Large intestine (tissue), 3 donors: ENCODE results near the gene KIF18A. TPM values are rescaled to one million over a fixed set of nuclear protein-coding genes. Genes with fewer than 3 reads are reported as not detected.
"Not testable (repeated sequence)": the region's sequence is repeated elsewhere in the genome, so short reads cannot be mapped to it uniquely, and the experiment has no call there.

Experiments
- DNase-seq, 2 donors: peaks; one replicate each; pipeline versions ENCODE4 v3.0.0 to v3.0.0-alpha.2; 2013
- H3K27ac ChIP-seq: one replicate; pipeline ENCODE4 v1.5.1; 2013; ENCODE audit warnings: low read length
- H3K27me3 ChIP-seq: 2 replicates; pipeline ENCODE4 v1.6.1; 2013; ENCODE audit warnings: low read length; ENCODE audit not compliant: control insufficient read depth, insufficient read depth
- H3K36me3 ChIP-seq: 2 replicates; pipeline ENCODE4 v1.6.1; 2013; ENCODE audit warnings: low read length; ENCODE audit not compliant: control insufficient read depth, insufficient read depth
- H3K4me1 ChIP-seq: one replicate; pipeline ENCODE4 v1.6.1; 2013; ENCODE audit warnings: low read length; ENCODE audit not compliant: control insufficient read depth, insufficient read depth
- H3K4me3 ChIP-seq: one replicate; pipeline ENCODE4 v1.5.1; 2013; ENCODE audit warnings: low read length
- H3K9me3 ChIP-seq: one replicate; pipeline ENCODE4 v1.6.1; 2013; ENCODE audit warnings: mild to moderate bottlenecking, low read depth, low read length, moderate library complexity; ENCODE audit not compliant: control insufficient read depth
- WGBS: methylation state at CpG from one replicate; pipeline ENCODE4 v1.1.5; 2013; ENCODE audit warnings: low lambda C conversion rate; ENCODE audit not compliant: insufficient coverage; 5-methylcytosine and 5-hydroxymethylcytosine counted together
- polyA plus RNA-seq: library from polyadenylated mRNA; unstranded; fragments of 120-200 nt; gene quantifications from one replicate; pipeline ENCODE4 v1.2.1, GENCODE V29; 2013

KIF18A gene
- polyA plus RNA-seq, 1 donor: 5.2 TPM

GRCh38 chr11:28090052-28090749 is 17.8 kb downstream of the KIF18A start:
- H3K4me3 ChIP-seq: no peak overlapping the region
- H3K27ac ChIP-seq: no peak overlapping the region
- no peaks in the 10 kb centered on the region for H3K27me3 ChIP-seq
- no CpG with 5 or more reads among the region's 2 CpGs for WGBS
- no peaks in the 10 kb centered on the region for H3K9me3 ChIP-seq
- H3K36me3 ChIP-seq: no peaks in the 10 kb centered on the region
- no peaks in the 10 kb centered on the region for H3K4me1 ChIP-seq
- DNase-seq: no peak

GRCh38 chr11:28089378-28089777 is 18.6 kb downstream of the KIF18A start:
- Histone ChIP-seq H3K27me3 (no peaks in the 10 kb centered on the region), H3K4me1 (no peaks in the 10 kb centered on the region), H3K4me3 (no peak overlapping the region), H3K9me3 (no peaks in the 10 kb centered on the region), H3K27ac (no peak overlapping the region), H3K36me3 (no peaks in the 10 kb centered on the region)
- DNase-seq: no peak
- no CpG with 5 or more reads among the region's 5 CpGs for WGBS

- DNase-seq, H3K27ac ChIP-seq, H3K27me3 ChIP-seq, H3K9me3 ChIP-seq, H3K4me3 ChIP-seq, H3K4me1 ChIP-seq, H3K36me3 ChIP-seq: not testable (repeated sequence)
- WGBS: no CpG with 5 or more reads among the region's 3 CpGs
Observed at GRCh38 chr11:28087693-28088092, 20.3 kb downstream of the KIF18A start.

- H3K36me3 ChIP-seq, H3K4me3 ChIP-seq, DNase-seq, H3K4me1 ChIP-seq, H3K27ac ChIP-seq, H3K9me3 ChIP-seq, H3K27me3 ChIP-seq: not testable (repeated sequence)
- no CpG with 5 or more reads among the region's 1 CpG for WGBS
Observed at GRCh38 chr11:28087192-28087591, 20.8 kb downstream of the KIF18A start.

DNA sequence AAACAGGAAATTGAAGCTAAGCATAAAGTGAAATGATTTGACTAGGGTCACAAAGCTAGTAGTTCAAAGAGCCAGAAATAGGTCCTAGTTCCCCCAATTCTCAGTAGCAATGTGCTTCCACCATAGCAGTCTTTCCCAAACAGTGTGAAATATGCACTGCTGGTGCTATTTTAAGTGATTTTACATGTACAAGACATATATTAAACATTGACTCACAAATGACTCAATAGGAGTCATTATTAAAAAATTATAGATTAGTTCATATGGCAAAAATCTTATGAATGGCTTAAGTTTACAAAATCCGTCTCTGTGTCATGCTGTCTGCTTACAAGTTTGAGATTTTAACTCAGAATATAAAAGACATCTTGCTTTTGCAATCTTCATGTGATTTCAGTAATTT is 21.4 kb downstream of the KIF18A start:
- DNase-seq: no peak
- 88% methylated on average over 1 of the region's 1 CpG for WGBS
- H3K9me3 ChIP-seq: no peaks in the 10 kb centered on the region
- no peaks in the 10 kb centered on the region for H3K4me1 ChIP-seq
- H3K27me3 ChIP-seq: no peaks in the 10 kb centered on the region
- no peak overlapping the region for H3K4me3 ChIP-seq
- no peaks in the 10 kb centered on the region for H3K36me3 ChIP-seq
- H3K27ac ChIP-seq: no peak overlapping the region

DNA sequence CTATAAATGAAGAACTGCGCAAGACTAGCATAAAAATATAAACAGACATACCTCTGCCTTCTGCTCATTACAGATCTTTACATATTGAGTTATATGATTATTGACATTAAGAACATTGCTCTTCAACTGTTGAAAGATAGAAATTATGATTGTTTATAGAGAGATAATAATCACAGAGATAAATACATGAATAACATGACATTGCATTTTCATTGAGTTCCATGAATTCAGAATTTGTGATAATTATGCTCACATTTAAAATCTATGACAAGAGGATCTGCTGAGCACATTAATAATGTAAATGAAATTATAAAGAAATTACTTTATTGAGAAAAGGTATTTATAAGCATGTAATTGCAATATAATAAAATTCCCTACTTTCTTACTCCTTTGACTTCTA is 24.8 kb downstream of the KIF18A start:
- no peak overlapping the region for H3K27ac ChIP-seq
- no peak for DNase-seq
- H3K9me3 ChIP-seq: no peaks in the 10 kb centered on the region
- H3K4me1 ChIP-seq: no peaks in the 10 kb centered on the region
- H3K36me3 ChIP-seq: no peaks in the 10 kb centered on the region
- 100% methylated on average over 1 of the region's 1 CpG for whole genome bisulfite sequencing
- no peaks in the 10 kb centered on the region for H3K27me3 ChIP-seq
- no peak overlapping the region for H3K4me3 ChIP-seq

DNA sequence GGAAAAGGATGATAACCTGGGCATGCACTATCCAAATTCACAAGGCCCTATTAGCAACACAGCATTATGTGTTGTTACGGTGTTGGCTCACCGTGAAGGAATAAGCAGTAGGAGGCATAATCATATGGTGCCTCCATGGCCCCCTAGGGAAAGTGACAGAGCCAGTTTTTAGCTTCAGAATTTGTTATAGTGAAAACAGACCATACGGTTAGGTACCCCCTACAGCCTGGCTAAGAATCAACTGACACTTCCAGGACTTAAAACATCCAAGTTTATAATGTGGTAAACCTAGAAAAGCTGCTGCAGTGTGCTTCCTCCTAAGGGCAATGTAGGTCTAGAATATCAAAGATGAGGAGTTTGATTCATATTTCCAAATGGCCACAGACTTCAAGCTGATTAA is 30.4 kb downstream of the KIF18A start:
- no peak overlapping the region for H3K4me3 ChIP-seq

DNA sequence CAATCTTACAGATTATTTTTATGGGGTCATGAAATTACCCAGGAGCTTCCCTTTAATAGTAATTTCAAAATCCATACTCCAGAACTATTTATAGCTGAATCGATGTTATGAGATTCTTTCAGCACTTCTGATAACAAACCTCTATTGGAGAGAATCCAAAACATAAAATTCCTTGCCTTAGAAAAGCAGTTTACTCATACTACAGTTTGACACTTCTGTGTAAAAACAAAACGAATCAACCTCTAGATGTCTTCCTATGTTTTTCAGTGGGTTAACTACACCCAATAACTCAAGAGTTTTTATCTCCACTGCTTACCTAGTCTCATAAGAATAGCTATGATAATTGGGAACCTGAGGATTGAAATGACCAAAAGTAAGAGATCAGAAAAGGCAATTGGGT is 35.6 kb downstream of the KIF18A start:
- Histone ChIP-seq H3K36me3 (peaks cover 2% of the 10 kb centered on the region), H3K4me3 (no peak overlapping the region), H3K9me3 (no peaks in the 10 kb centered on the region), H3K4me1 (no peaks in the 10 kb centered on the region), H3K27me3 (no peaks in the 10 kb centered on the region), H3K27ac (no peak overlapping the region)
- WGBS: 100% methylated on average over 1 of the region's 2 CpGs
- DNase-seq: no peak

More for the DNA sequence above, 30.4 kb downstream of the KIF18A start:
- no CpG with 5 or more reads among the region's 3 CpGs for WGBS
- DNase-seq: no peak
- no peaks in the 10 kb centered on the region for H3K4me1 ChIP-seq
- H3K27me3 ChIP-seq: no peaks in the 10 kb centered on the region
- no peaks in the 10 kb centered on the region for H3K9me3 ChIP-seq
- H3K27ac ChIP-seq: no peak overlapping the region
- H3K36me3 ChIP-seq: peaks cover 2% of the 10 kb centered on the region

DNA sequence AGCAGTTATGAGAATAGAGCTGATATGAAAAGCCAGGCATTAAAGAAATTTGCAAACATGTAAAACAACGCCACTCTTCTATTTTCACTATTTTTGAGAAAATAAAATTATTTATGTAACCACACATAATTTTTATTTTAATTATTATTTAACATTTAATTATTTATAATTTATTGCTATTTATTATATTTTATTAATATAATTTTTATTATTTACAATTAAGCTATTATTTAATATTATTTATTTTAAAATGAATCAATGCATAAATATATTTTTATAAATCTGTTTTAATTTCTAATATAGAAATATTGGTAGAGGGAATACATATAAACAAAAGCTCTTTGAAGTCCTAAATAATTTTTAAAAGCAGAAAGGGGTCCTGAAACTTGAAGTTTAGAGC is 36.7 kb downstream of the KIF18A start:
- no peaks in the 10 kb centered on the region for H3K4me1 ChIP-seq
- H3K36me3 ChIP-seq: no peaks in the 10 kb centered on the region
- WGBS: 100% methylated on average over 1 of the region's 1 CpG
- no peaks in the 10 kb centered on the region for H3K27me3 ChIP-seq
- H3K4me3 ChIP-seq: no peak overlapping the region
- DNase-seq: no peak
- H3K9me3 ChIP-seq: no peaks in the 10 kb centered on the region
- no peak overlapping the region for H3K27ac ChIP-seq

DNA sequence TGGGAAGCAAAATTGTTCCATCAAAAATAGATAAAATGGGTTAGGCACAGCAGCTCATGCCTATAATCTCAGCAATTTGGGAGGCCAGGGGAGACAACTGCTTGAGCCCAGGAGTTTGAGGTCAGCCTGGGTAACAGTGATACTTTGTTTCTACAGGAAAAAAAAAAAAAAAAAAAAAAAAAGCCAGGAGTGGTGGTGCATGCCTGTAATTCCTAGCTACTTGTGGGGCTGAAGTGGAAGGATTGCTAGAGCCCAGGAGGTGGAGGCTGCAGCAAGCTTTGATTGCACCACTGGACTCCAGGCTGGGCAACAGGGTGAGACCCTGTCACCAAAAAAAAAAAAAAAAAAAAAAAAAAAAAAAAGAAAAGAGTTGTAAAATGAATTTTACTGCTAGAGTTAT is 49.6 kb downstream of the KIF18A start:
- DNase-seq: no peak
- Histone ChIP-seq H3K36me3 (peaks cover 3% of the 10 kb centered on the region), H3K27ac (no peak overlapping the region), H3K4me3 (no peak overlapping the region), H3K9me3 (no peaks in the 10 kb centered on the region), H3K27me3 (no peaks in the 10 kb centered on the region), H3K4me1 (no peaks in the 10 kb centered on the region)

DNA sequence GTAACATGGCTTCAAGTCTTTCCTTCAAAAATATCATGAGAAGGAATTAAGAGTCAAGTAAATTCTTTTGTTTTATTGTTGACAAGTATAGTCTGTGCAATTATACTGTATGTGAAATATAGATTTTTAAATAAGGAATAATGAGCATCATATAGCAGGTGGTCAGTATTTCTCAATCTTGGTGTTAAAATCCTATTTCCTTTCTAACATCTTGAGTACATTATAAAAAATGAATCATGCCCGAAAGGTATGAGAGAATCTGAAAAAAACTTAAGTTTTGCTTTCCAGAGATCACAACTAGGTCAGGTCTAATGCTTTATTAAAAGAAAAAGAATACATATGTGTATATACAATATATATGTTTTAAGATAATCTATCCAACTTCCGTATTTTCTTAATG is 53.1 kb downstream of the KIF18A start:
- DNase-seq: no peak
- H3K27ac ChIP-seq: no peak overlapping the region
- no peaks in the 10 kb centered on the region for H3K27me3 ChIP-seq
- no peak overlapping the region for H3K4me3 ChIP-seq
- WGBS: 100% methylated on average over 1 of the region's 2 CpGs
- no peaks in the 10 kb centered on the region for H3K4me1 ChIP-seq
- no peaks in the 10 kb centered on the region for H3K9me3 ChIP-seq
- H3K36me3 ChIP-seq: no peaks in the 10 kb centered on the region
